Jurkat, Clone E6-1 (cell line): ENCODE results near the gene RYR3.

Experiments
- DNase-seq: peaks from one replicate; pipeline ENCODE4 v3.0.0-alpha.2; 2011; ENCODE audit warnings: low read depth, low spot score
- H3K4me3 ChIP-seq: 2 replicates; pipeline ENCODE4 v1.5.1; 2011; ENCODE audit warnings: mild to moderate bottlenecking, low read length, control low read depth, moderate library complexity

The RYR3 gene

GRCh38 chr15:33655488-33655887, 344.7 kb downstream of the RYR3 start:
- no peak overlapping the region for H3K4me3 ChIP-seq
- DNase-seq: no peak

DNA sequence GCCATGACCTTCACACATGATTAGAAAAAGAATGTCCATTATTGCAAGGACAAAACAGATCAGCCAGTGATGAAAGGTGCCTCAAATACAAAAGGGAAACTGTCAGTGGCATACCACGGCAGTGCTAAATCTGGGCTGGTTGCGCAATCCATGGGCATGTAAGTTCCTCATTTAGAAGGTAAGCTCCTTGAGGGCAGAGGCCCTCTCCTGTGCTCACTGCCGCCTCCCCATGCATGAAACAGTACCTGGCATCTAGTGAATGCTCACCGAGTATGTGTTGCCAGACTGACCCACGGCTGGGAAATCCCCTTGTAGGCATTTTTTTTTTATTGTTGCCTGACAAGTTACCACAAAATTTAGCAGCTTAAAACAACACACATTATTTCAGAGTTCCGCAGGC, 345.4 kb downstream of the RYR3 start:
- no peak overlapping the region for H3K4me3 ChIP-seq
- no peak for DNase-seq

DNA sequence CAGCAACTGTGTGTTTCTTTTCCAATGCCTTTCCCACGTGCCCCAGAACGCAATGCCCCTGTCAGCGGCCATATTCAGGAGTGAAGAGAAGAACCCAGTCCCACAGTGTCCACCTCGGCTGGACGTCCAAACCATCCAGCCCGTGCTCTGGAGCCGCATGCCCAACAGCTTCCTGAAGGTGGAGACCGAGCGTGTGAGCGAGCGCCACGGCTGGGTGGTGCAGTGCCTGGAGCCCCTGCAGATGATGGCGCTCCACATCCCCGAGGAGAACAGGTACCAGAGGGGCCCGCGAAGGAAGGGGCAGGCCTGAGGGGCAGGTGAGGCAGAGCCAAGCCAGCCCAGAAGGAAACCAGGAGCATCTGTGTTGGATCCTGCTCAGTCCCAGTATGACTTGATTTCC, 349.4 kb downstream of the RYR3 start:
- DNase-seq: no peak
- H3K4me3 ChIP-seq: no peak overlapping the region

- DNase-seq: no peak
- H3K4me3 ChIP-seq: no peak overlapping the region
Measured at GRCh38 chr15:33662014-33662413, 351.2 kb downstream of the RYR3 start.

DNA sequence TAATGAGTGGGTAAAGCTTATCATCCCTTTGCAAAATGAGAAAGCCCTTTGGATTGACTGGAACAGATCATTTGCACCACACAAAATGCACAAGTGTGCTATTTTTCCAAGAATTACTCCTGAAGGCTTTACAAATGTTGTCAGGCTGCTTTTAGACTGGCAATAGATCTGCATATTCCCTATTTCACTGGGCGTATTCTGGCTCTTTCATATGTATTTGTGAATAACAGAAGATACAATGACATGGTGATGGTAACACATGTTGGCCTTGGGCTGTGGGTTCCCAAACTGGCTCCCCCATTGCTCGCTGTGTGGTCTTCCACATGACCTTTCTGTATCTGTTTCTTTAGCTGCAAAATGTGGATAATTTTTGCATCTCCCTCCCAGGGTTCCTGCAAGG, 354.2 kb downstream of the RYR3 start:
- DNase-seq: no peak
- no peak overlapping the region for H3K4me3 ChIP-seq

GRCh38 chr15:33670567-33670966, 359.8 kb downstream of the RYR3 start:
- no peak for DNase-seq
- no peak overlapping the region for H3K4me3 ChIP-seq

GRCh38 chr15:33671456-33671855, 360.7 kb downstream of the RYR3 start:
- DNase-seq: peak; percentile 46
- H3K4me3 ChIP-seq: no peak overlapping the region

DNA sequence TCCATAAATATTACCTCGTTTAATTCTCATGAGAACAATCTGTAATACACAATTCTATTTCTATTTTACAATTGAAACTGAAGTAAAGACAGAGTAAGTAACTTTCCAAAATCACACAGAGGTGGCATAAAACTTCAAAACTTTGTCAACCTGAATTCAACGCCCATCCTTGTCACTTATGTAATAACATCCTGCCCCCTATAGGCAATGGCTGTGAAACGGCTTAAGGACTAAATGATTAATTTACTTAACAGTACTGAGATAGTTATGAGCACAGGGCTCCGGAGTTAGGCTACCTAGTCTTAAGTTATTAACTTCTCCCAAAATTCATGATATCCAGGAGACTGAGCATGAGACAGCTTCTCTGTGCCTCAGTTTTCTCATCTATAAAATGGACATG, 364.5 kb downstream of the RYR3 start:
- DNase-seq: peak; percentile 50
- H3K4me3 ChIP-seq: no peak overlapping the region

DNA sequence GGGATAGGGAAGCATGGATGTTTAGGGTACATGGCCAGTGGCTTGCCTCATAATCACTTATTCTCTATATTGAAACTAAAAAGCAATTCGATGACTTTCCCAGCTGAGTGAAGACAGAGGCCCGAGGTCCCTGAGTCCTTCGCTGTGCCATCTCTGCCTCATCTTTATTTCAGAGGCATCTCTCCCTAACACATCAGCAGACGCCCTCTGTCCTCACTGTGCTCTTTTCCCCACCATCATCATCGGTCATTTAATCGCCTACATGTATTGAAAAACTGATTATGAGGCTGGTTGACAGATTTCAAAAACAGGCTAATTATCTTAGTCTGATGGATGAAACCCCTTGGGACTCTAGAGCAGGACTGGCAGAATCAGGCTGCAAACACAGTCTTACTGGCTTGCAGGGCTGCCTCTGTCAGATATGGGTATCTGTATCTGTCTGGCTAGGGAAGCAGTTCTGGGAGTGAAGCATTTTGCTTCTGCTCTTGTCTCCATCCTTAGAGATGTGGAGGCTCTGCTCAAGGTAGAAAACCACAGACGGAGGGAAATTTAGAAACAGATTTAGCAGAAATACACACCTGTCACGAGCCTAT, 366.6 kb downstream of the RYR3 start:
- no peak overlapping the region for H3K4me3 ChIP-seq
- no peak for DNase-seq

DNA sequence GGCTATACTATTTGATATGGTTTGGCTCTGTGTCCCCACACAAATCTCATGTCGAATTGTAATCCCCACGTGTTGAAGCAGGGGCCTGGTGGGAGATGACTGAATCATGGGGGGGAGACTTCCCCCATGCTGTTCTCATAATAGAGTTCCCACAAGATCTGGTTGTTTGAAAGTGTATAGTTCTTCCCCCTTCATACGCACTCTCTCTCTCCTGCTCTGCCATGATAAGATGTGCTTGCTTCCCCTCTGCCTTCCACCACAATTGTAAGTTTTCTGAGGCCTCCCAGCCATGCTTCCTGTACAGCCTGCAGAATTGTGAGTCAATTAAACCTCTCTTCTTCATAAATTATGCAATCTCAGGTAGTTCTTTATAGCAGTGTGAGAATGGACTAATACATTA, 367.4 kb downstream of the RYR3 start:
- DNase-seq: no peak
- H3K4me3 ChIP-seq: no peak overlapping the region

- no peak for DNase-seq
- no peak overlapping the region for H3K4me3 ChIP-seq
Measured at GRCh38 chr15:33678602-33679001, 367.8 kb downstream of the RYR3 start.

DNA sequence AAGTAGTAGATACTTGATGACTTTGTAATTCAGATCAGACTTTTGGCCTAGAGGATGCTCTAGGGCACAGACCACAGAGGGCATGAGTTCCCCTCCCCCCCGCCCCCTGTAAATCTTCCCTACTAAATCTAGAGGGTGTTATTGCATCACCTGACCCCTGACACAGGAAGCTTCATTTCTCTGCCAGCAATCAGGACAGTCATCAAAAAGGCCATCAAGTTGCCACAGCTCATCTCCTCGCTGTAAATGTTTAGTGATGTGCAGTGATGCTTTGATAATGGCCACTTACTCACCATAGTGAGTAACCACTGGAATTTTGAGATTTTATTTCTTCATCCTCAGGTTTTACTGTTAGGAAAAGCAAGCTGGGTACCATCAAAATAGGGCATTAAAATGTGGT, 368.3 kb downstream of the RYR3 start:
- DNase-seq: no peak
- H3K4me3 ChIP-seq: no peak overlapping the region

DNA sequence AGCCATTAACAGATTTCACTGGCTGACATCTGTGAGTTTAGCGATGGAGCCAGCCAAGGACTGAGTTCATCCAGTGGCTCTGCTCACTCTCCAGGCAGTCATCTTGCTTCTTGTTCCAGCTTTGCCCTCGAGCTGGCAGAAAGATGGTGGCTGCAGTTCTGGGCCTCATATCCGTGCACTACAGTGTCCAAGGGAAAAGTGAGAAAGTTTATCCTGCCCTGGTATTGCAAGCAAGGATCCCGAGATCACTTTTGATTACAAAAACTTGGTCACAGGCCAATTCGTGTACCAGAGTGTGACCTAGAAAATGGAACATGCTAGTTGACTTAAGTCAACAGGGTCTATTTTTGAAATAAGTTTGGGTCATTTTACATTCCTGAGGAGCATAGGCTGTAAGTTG, 369.6 kb downstream of the RYR3 start:
- H3K4me3 ChIP-seq: no peak overlapping the region
- DNase-seq: no peak

- H3K4me3 ChIP-seq: no peak overlapping the region
- DNase-seq: no peak
Measured at GRCh38 chr15:33693166-33693800, 382.5 kb downstream of the RYR3 start.

DNA sequence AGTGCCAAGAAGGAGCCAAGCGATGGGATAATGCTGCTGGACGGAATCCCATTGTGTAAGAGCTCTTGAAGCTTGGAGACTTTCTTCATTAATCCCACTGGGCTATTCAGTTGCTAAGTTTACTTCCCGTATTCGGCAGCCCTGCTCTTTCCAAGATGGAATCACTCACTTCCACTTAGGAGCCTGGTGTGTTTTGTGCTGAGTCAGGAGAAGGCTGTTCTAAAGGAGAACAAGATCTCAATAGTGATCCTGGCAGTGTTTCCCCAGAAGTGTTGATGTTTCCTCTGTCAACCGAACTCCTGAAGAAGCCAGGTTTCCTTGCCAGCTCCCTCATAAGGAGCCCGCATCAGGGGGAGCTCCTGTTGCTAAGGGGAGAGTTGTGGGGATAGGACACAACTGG, 387.4 kb downstream of the RYR3 start:
- DNase-seq: no peak
- no peak overlapping the region for H3K4me3 ChIP-seq

DNA sequence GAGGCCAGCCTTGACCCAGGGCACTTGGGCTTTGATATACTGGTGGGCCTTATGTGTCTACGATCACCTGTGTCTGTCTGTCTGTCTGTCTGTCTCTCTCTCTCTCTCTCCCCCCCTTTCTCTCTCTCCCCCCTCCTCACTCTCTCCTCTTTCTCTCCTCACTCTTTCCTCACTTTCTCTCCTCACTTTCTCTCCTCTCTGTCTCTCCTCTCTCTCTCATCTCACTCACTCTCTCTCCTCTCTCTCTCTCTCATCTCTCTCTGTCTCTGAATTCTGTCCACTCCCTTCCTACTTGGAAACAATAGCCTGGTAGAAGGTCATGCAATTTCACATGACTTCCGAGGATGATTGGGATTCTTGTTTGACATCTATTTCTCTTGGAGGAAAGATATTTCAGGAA, 388.4 kb downstream of the RYR3 start:
- no peak for DNase-seq

DNA sequence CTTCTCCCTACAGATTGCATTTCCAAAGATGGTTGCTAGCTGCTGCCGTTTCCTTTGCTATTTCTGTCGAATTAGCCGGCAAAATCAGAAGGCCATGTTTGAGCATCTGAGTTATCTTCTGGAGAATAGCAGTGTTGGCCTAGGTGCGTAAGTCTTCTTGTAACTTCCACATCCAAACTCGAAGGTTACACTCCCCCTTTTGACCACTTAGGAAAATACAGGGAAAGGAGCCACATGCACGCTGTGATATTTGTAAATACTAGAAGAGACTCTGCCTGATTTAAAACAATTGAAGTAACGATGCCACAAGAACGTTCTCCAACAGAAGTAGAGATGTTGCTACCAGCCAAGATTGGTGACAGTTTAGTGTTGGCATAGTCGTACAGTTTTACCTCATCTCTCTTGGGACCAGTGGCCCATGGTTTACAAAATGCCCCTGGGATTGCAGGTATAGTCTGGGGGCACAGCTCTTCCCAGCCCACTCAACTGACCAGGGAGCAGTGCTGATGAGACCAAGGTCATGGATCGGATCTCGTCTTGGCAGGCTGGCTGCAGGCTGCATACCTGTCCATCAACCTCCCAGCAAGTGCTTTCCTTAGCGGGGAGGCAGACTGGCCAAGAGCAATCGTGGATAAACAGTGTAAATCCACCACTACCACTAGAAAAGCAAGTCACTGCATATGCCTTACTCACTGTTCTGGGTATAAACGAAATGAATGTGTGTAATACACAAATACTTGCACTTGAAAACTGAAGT, 389.1 kb downstream of the RYR3 start:
- no peak overlapping the region for H3K4me3 ChIP-seq
- no peak for DNase-seq

More for the DNA sequence above, 388.4 kb downstream of the RYR3 start:
- no peak overlapping the region for H3K4me3 ChIP-seq

- DNase-seq: peak; percentile 64
- no peak overlapping the region for H3K4me3 ChIP-seq
Measured at GRCh38 chr15:33700695-33701303, 390.0 kb downstream of the RYR3 start.

- no peak for DNase-seq
Measured at GRCh38 chr15:33701304-33701696, 390.5 kb downstream of the RYR3 start.

DNA sequence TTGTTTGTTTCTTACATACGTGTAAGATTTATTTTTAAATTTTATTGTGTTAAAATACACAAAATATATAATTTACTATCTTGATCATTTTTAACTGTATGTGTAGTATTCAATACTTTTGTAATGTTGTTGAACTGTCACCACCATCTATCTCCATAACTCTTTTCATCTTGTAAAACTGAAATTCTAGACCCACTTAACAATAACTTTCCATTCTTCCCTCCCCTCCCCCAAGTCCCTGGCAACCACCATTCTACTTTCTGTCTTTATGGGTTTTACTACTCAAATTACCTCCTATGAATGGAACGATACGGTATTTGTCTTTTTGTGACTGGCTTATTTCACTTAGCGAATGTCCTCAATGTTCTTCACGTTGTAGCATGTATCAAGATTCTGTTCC, 395.4 kb downstream of the RYR3 start:
- no peak overlapping the region for H3K4me3 ChIP-seq
- DNase-seq: no peak

More at GRCh38 chr15:33701304-33701696, 390.5 kb downstream of the RYR3 start:
- H3K4me3 ChIP-seq: no peak overlapping the region
